ENCODE data around the gene TOP3A.

GRCh38 chr17:18224387-18225120 lies 90.2 kb downstream of the TOP3A start:
- TF ChIP-seq CTCF (conservative IDR thresholded peaks at IDR 0.05; ENCODE audit: low read depth in 2 of 2) (no peak), POLR2AphosphoS5 (IDR thresholded peaks at IDR 0.05; ENCODE audit: low read depth) (peak; percentile 56), CREB1 (CRISPR knock-in tag; IDR thresholded peaks at IDR 0.05; ENCODE audit: low read depth) (peak; percentile 73), EZH2 (IDR thresholded peaks at IDR 0.05; ENCODE audit: low read depth, unreplicated experiment) (no peak), EZH2phosphoT487 (IDR thresholded peaks at IDR 0.05; ENCODE audit: unreplicated experiment) (no peak), STAT1 (IDR thresholded peaks at IDR 0.05; ENCODE audit: unreplicated experiment) (no peak), ZNF331 (CRISPR knock-in tag; IDR thresholded peaks at IDR 0.05; ENCODE audit: low read depth) (no peak), REST (IDR thresholded peaks at IDR 0.05; ENCODE audit: unreplicated experiment) (no peak)

All from GM23338 (cell line).